ENCODE measurements around the gene SOX13.
A peak's percentile ranks its signal among the peaks of the same experiment; 100 is the strongest.

The SOX13 gene

GRCh38 chr1:204113896-204114295 is 41.0 kb downstream of the SOX13 start:
- H3K4me1 ChIP-seq (ENCODE audit: control extremely low read depth in 1 of 4, control insufficient read depth in 4 of 4, insufficient read depth in 4 of 4, low read length in 3 of 4), result peaks cover 0 to 13% (median 8%) of the 10 kb centered on the region in 4 experiments
- no peak overlapping the region for H3K4me3 ChIP-seq (ENCODE audit: control insufficient read depth in 1 of 7, extremely low read depth in 1 of 7, insufficient read depth in 4 of 7, low read depth in 2 of 7, low read length in 6 of 7)
- POLR2A ChIA-PET, result no interaction called here

GRCh38 chr1:204114606-204115005 is 41.7 kb downstream of the SOX13 start:
- POLR2A ChIA-PET, result interaction anchor here (0.6 kb wide), 2 partner anchors 38 to 677 kb away, joined by 3 read pairs; partner anchors contain the start of gene ETNK2
- H3K9me3 ChIP-seq (ENCODE audit: control extremely low read depth in 1 of 5, control insufficient read depth in 4 of 5, insufficient read depth in 2 of 5, low read depth in 1 of 5, low read length in 4 of 5), result no peaks in the 10 kb centered on the region
- no peak overlapping the region for H3K4me3 ChIP-seq (ENCODE audit: control insufficient read depth in 1 of 7, extremely low read depth in 1 of 7, insufficient read depth in 4 of 7, low read depth in 2 of 7, low read length in 6 of 7)
- H3K27me3 ChIP-seq (replicated peaks in 2 of 5; ENCODE audit: control insufficient read depth in 4 of 5, insufficient read depth in 5 of 5, low read length in 4 of 5), result peaks cover 0 to 3% (median 0%) of the 10 kb centered on the region in 5 experiments
- H3K27ac ChIP-seq (ENCODE audit: insufficient read depth in 1 of 2, low read depth in 1 of 2, low read length in 2 of 2, poor library complexity in 1 of 2, severe bottlenecking in 2 of 2), result no peak overlapping the region
- DNase-seq, result peak in 2 of 3 donors; percentile 59 to 68
- CTCF ChIA-PET, result interaction anchor here (1.1 kb wide), 1 partner anchor 13 kb away, joined by 4 read pairs; no protein-coding TSS in a partner anchor
- H3K36me3 ChIP-seq (ENCODE audit: control insufficient read depth in 4 of 4, insufficient read depth in 4 of 4, low read length in 3 of 4), result no peaks in the 10 kb centered on the region
- WGBS (ENCODE audit: insufficient coverage), result 74% methylated on average over 3 of the region's 4 CpGs
- H3K4me1 ChIP-seq (ENCODE audit: control extremely low read depth in 1 of 4, control insufficient read depth in 4 of 4, insufficient read depth in 4 of 4, low read length in 3 of 4), result peaks cover 0 to 11% (median 6%) of the 10 kb centered on the region in 4 experiments

More at GRCh38 chr1:204113896-204114295, 41.0 kb downstream of the SOX13 start:
- WGBS (ENCODE audit: insufficient coverage), result 83% methylated on average over 1 of the region's 1 CpG
- H3K27ac ChIP-seq (ENCODE audit: insufficient read depth in 1 of 2, low read depth in 1 of 2, low read length in 2 of 2, poor library complexity in 1 of 2, severe bottlenecking in 2 of 2), result no peak overlapping the region
- peak in 1 of 3 donors; percentile 19 for DNase-seq
- peaks cover 0 to 3% (median 0%) of the 10 kb centered on the region in 5 experiments for H3K27me3 ChIP-seq (replicated peaks in 2 of 5; ENCODE audit: control insufficient read depth in 4 of 5, insufficient read depth in 5 of 5, low read length in 4 of 5)
- H3K36me3 ChIP-seq (ENCODE audit: control insufficient read depth in 4 of 4, insufficient read depth in 4 of 4, low read length in 3 of 4), result no peaks in the 10 kb centered on the region
- CTCF ChIA-PET, result interaction anchor here (1.0 to 1.8 kb wide), 4 partner anchors 10 to 243 kb away, joined by 3 to 5 read pairs (median 4); no protein-coding TSS in a partner anchor
- H3K9me3 ChIP-seq (ENCODE audit: control extremely low read depth in 1 of 5, control insufficient read depth in 4 of 5, insufficient read depth in 2 of 5, low read depth in 1 of 5, low read length in 4 of 5), result no peaks in the 10 kb centered on the region

GRCh38 chr1:204115116-204115515 is 42.2 kb downstream of the SOX13 start:
- peak in 2 of 3 donors; percentile 37 to 51 for DNase-seq
- peaks cover 0 to 11% (median 6%) of the 10 kb centered on the region in 4 experiments for H3K4me1 ChIP-seq (ENCODE audit: control extremely low read depth in 1 of 4, control insufficient read depth in 4 of 4, insufficient read depth in 4 of 4, low read length in 3 of 4)
- peaks cover 0 to 3% (median 0%) of the 10 kb centered on the region in 5 experiments for H3K27me3 ChIP-seq (replicated peaks in 2 of 5; ENCODE audit: control insufficient read depth in 4 of 5, insufficient read depth in 5 of 5, low read length in 4 of 5)
- 71% methylated on average over 2 of the region's 4 CpGs for WGBS (ENCODE audit: insufficient coverage)
- ChIA-PET CTCF (interaction anchor here (0.7 kb wide), 1 partner anchor 14 kb away, joined by 3 read pairs; no protein-coding TSS in a partner anchor), POLR2A (interaction anchor here (0.6 kb wide), 1 partner anchor 677 kb away, joined by 3 read pairs; no protein-coding TSS in a partner anchor)
- H3K36me3 ChIP-seq (ENCODE audit: control insufficient read depth in 4 of 4, insufficient read depth in 4 of 4, low read length in 3 of 4), result no peaks in the 10 kb centered on the region
- no peak overlapping the region for H3K4me3 ChIP-seq (ENCODE audit: control insufficient read depth in 1 of 7, extremely low read depth in 1 of 7, insufficient read depth in 4 of 7, low read depth in 2 of 7, low read length in 6 of 7)
- H3K27ac ChIP-seq (ENCODE audit: insufficient read depth in 1 of 2, low read depth in 1 of 2, low read length in 2 of 2, poor library complexity in 1 of 2, severe bottlenecking in 2 of 2), result no peak overlapping the region
- no peaks in the 10 kb centered on the region for H3K9me3 ChIP-seq (ENCODE audit: control extremely low read depth in 1 of 5, control insufficient read depth in 4 of 5, insufficient read depth in 2 of 5, low read depth in 1 of 5, low read length in 4 of 5)

- POLR2A ChIA-PET, result no interaction called here
- Histone ChIP-seq H3K36me3 (ENCODE audit: control insufficient read depth in 4 of 4, insufficient read depth in 4 of 4, low read length in 3 of 4) (no peaks in the 10 kb centered on the region), H3K27ac (ENCODE audit: insufficient read depth in 1 of 2, low read depth in 1 of 2, low read length in 2 of 2, poor library complexity in 1 of 2, severe bottlenecking in 2 of 2) (no peak overlapping the region), H3K4me3 (ENCODE audit: control insufficient read depth in 1 of 7, extremely low read depth in 1 of 7, insufficient read depth in 4 of 7, low read depth in 2 of 7, low read length in 6 of 7) (no peak overlapping the region), H3K27me3 (replicated peaks in 2 of 5; ENCODE audit: control insufficient read depth in 4 of 5, insufficient read depth in 5 of 5, low read length in 4 of 5) (peaks cover 0 to 2% (median 0%) of the 10 kb centered on the region in 5 experiments), H3K9me3 (ENCODE audit: control extremely low read depth in 1 of 5, control insufficient read depth in 4 of 5, insufficient read depth in 2 of 5, low read depth in 1 of 5, low read length in 4 of 5) (no peaks in the 10 kb centered on the region), H3K4me1 (ENCODE audit: control extremely low read depth in 1 of 4, control insufficient read depth in 4 of 4, insufficient read depth in 4 of 4, low read length in 3 of 4) (peaks cover 0 to 11% (median 6%) of the 10 kb centered on the region in 4 experiments)
- WGBS (ENCODE audit: insufficient coverage), result 96% methylated on average over 4 of the region's 4 CpGs
- CTCF ChIA-PET, result interaction anchor here (0.7 to 19.0 kb wide), 3 partner anchors 9 to 245 kb away, joined by 3 to 322 read pairs (median 4); no protein-coding TSS in a partner anchor
- no peak for DNase-seq
Observed at GRCh38 chr1:204116539-204116938, 43.6 kb downstream of the SOX13 start.

GRCh38 chr1:204121840-204122555 is 49.1 kb downstream of the SOX13 start:
- WGBS (ENCODE audit: insufficient coverage), result 98% methylated on average over 16 of the region's 17 CpGs
- CTCF ChIA-PET, result interaction anchor here (0.6 to 19.0 kb wide), 4 partner anchors 12 to 1246 kb away, joined by 3 to 322 read pairs (median 4); no protein-coding TSS in a partner anchor
- POLR2A ChIA-PET, result no interaction called here

GRCh38 chr1:204123376-204123775 is 50.5 kb downstream of the SOX13 start:
- Histone ChIP-seq H3K9me3 (ENCODE audit: control extremely low read depth in 1 of 5, control insufficient read depth in 4 of 5, insufficient read depth in 2 of 5, low read depth in 1 of 5, low read length in 4 of 5) (no peaks in the 10 kb centered on the region), H3K4me1 (ENCODE audit: control extremely low read depth in 1 of 4, control insufficient read depth in 4 of 4, insufficient read depth in 4 of 4, low read length in 3 of 4) (no peaks in the 10 kb centered on the region), H3K27me3 (replicated peaks in 2 of 5; ENCODE audit: control insufficient read depth in 4 of 5, insufficient read depth in 5 of 5, low read length in 4 of 5) (peaks cover 0 to under 1% (median 0%) of the 10 kb centered on the region in 5 experiments), H3K4me3 (ENCODE audit: control insufficient read depth in 1 of 7, extremely low read depth in 1 of 7, insufficient read depth in 4 of 7, low read depth in 2 of 7, low read length in 6 of 7) (no peak overlapping the region), H3K27ac (ENCODE audit: insufficient read depth in 1 of 2, low read depth in 1 of 2, low read length in 2 of 2, poor library complexity in 1 of 2, severe bottlenecking in 2 of 2) (no peak overlapping the region), H3K36me3 (ENCODE audit: control insufficient read depth in 4 of 4, insufficient read depth in 4 of 4, low read length in 3 of 4) (no peaks in the 10 kb centered on the region)
- WGBS (ENCODE audit: insufficient coverage), result 85% methylated on average over 8 of the region's 9 CpGs
- peak in 2 of 3 donors; percentile 28 to 42 for DNase-seq
- ChIA-PET POLR2A (no interaction called here), CTCF (interaction anchor here (0.8 to 19.0 kb wide), 4 partner anchors 10 to 263 kb away, joined by 4 to 322 read pairs (median 4); no protein-coding TSS in a partner anchor)

More at GRCh38 chr1:204121840-204122555, 49.1 kb downstream of the SOX13 start:
- Histone ChIP-seq H3K9me3 (ENCODE audit: control extremely low read depth in 1 of 5, control insufficient read depth in 4 of 5, insufficient read depth in 2 of 5, low read depth in 1 of 5, low read length in 4 of 5) (no peaks in the 10 kb centered on the region), H3K4me1 (ENCODE audit: control extremely low read depth in 1 of 4, control insufficient read depth in 4 of 4, insufficient read depth in 4 of 4, low read length in 3 of 4) (no peaks in the 10 kb centered on the region), H3K27ac (ENCODE audit: insufficient read depth in 1 of 2, low read depth in 1 of 2, low read length in 2 of 2, poor library complexity in 1 of 2, severe bottlenecking in 2 of 2) (no peak overlapping the region), H3K27me3 (replicated peaks in 2 of 5; ENCODE audit: control insufficient read depth in 4 of 5, insufficient read depth in 5 of 5, low read length in 4 of 5) (peaks cover 0 to 2% (median 0%) of the 10 kb centered on the region in 5 experiments), H3K4me3 (ENCODE audit: control insufficient read depth in 1 of 7, extremely low read depth in 1 of 7, insufficient read depth in 4 of 7, low read depth in 2 of 7, low read length in 6 of 7) (no peak overlapping the region), H3K36me3 (ENCODE audit: control insufficient read depth in 4 of 4, insufficient read depth in 4 of 4, low read length in 3 of 4) (no peaks in the 10 kb centered on the region)
- DNase-seq, result no peak

GRCh38 chr1:204124639-204125038 is 51.7 kb downstream of the SOX13 start:
- Histone ChIP-seq H3K9me3 (ENCODE audit: control extremely low read depth in 1 of 5, control insufficient read depth in 4 of 5, insufficient read depth in 2 of 5, low read depth in 1 of 5, low read length in 4 of 5) (no peaks in the 10 kb centered on the region), H3K4me3 (ENCODE audit: control insufficient read depth in 1 of 7, extremely low read depth in 1 of 7, insufficient read depth in 4 of 7, low read depth in 2 of 7, low read length in 6 of 7) (no peak overlapping the region), H3K27ac (ENCODE audit: insufficient read depth in 1 of 2, low read depth in 1 of 2, low read length in 2 of 2, poor library complexity in 1 of 2, severe bottlenecking in 2 of 2) (no peak overlapping the region), H3K4me1 (ENCODE audit: control extremely low read depth in 1 of 4, control insufficient read depth in 4 of 4, insufficient read depth in 4 of 4, low read length in 3 of 4) (peaks cover 0 to 9% (median 6%) of the 10 kb centered on the region in 4 experiments), H3K27me3 (replicated peaks in 2 of 5; ENCODE audit: control insufficient read depth in 4 of 5, insufficient read depth in 5 of 5, low read length in 4 of 5) (no peaks in the 10 kb centered on the region), H3K36me3 (ENCODE audit: control insufficient read depth in 4 of 4, insufficient read depth in 4 of 4, low read length in 3 of 4) (no peaks in the 10 kb centered on the region)
- ChIA-PET POLR2A (no interaction called here), CTCF (interaction anchor here (0.9 to 19.0 kb wide), 7 partner anchors 8 to 265 kb away, joined by 3 to 322 read pairs (median 3); no protein-coding TSS in a partner anchor)
- WGBS (ENCODE audit: insufficient coverage), result 95% methylated on average over 19 of the region's 22 CpGs
- no peak for DNase-seq

Measured in common myeloid progenitor, CD34-positive (primary cell).